ENCODE data around the gene SLC17A2. TPM values are rescaled to one million over a fixed set of nuclear protein-coding genes. Genes with fewer than 3 reads are reported as not detected.

Gene SLC17A2
- total and polyA plus RNA-seq, 2 of the 13 experiments (the other 11 are each of a cell fraction or from before 2014, with no cell fraction given) = 11.2 to 32.4 TPM

DNA sequence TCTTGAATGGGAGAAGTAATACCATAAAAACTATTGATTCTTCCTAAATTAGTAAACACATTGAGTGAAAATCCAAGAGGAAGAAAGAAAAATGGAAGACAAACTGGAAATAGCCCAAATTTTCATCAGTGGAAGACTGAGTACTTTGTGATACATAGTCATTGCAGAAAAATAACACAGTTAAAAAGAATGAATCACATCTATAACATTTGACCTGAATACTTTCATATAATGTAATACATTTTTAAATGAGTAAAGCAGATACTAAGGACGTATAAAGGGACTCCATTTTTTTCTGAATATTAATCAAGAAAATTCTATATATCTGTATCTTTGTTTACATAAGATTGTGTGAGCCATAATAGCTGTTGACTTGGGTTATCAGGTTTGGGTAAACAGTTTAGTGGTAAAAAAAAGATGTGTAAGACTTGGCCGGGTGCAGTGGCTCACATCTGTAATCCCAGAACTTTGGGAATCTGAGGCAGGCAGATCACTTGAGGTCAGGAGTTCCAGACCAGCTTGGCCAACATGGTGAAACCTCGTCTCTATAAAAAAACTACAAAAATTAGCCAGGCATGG lies 4.3 kb upstream of the SLC17A2 start:
- no peak for ATAC-seq
- WGBS (ENCODE audit: low lambda C conversion rate) = 75% methylated on average over 3 of the region's 3 CpGs

More for the DNA sequence above, 4.3 kb upstream of the SLC17A2 start:
- Histone ChIP-seq H3K36me3 (replicated peaks in 1 of 2; ENCODE audit: control insufficient read depth in 1 of 2, insufficient read depth in 2 of 2, low read length in 2 of 2) (no peaks in the 10 kb centered on the region), H3K79me2 (ENCODE audit: insufficient read depth, low read length) (no peaks in the 10 kb centered on the region), H2AFZ (ENCODE audit: low read length) (no peak overlapping the region), H3K4me2 (ENCODE audit: low read depth, low read length) (no peak overlapping the region), H3K27ac (ENCODE audit: extremely low read length, insufficient read depth, low read length) (no peak overlapping the region), H3K4me1 (ENCODE audit: insufficient read depth, low read length) (peaks cover 63% of the 10 kb centered on the region), H3K4me3 (replicated peaks in 1 of 3; ENCODE audit: insufficient read depth in 1 of 3, low read depth in 2 of 3, low read length in 3 of 3) (no peak overlapping the region), H3K9me3 (ENCODE audit: low read length) (no peaks in the 10 kb centered on the region), H3K27me3 (ENCODE audit: control insufficient read depth in 1 of 2, insufficient read depth in 2 of 2, low read length in 2 of 2) (no peaks in the 10 kb centered on the region), H4K20me1 (ENCODE audit: insufficient read depth, low read length) (no peaks in the 10 kb centered on the region), H3K9ac (ENCODE audit: insufficient read depth, low read depth, low read length) (no peak overlapping the region)
- in situ Hi-C loops (cut with HindIII; ENCODE audit: extremely low pct_ligation_motif_present, low pct_unique_long_range_greater_than_20kb) = loop anchor here (5.0 kb wide), 1 partner anchor 38 kb away; no protein-coding TSS in a partner anchor
- TF ChIP-seq MAF1 (CRISPR knock-in tag; IDR thresholded peaks at IDR 0.05; ENCODE audit: borderline replicate concordance) (no peak), ELF4 (CRISPR knock-in tag; IDR thresholded peaks at IDR 0.05; ENCODE audit: borderline replicate concordance) (no peak), ZZZ3 (CRISPR knock-in tag; IDR thresholded peaks at IDR 0.05; ENCODE audit: borderline replicate concordance) (no peak), ZNF577 (CRISPR knock-in tag; IDR thresholded peaks at IDR 0.05; ENCODE audit: borderline replicate concordance, low read depth) (no peak), ZNF460 (CRISPR knock-in tag; IDR thresholded peaks at IDR 0.05; ENCODE audit: borderline replicate concordance) (peak; percentile 23; the same call in 1 of the 2 replicates), FOXA1 (IDR thresholded peaks at IDR 0.05) (peak; percentile 61; the same call in 1 of the 2 replicates), FOXA1 (CRISPR knock-in tag; IDR thresholded peaks at IDR 0.05) (no peak), ARNT2 (CRISPR knock-in tag; IDR thresholded peaks at IDR 0.05; ENCODE audit: low read depth) (no peak), ZNF7 (CRISPR knock-in tag; IDR thresholded peaks at IDR 0.05) (no peak), HDAC2 (CRISPR knock-in tag; IDR thresholded peaks at IDR 0.05) (no peak), ZNF660 (CRISPR knock-in tag; IDR thresholded peaks at IDR 0.05; ENCODE audit: borderline replicate concordance, low read depth) (no peak), GPBP1L1 (CRISPR knock-in tag; IDR thresholded peaks at IDR 0.05) (no peak), CREBL2 (CRISPR knock-in tag; IDR thresholded peaks at IDR 0.05; ENCODE audit: borderline replicate concordance) (no peak)
- TF ChIP-seq, protein P1, sequence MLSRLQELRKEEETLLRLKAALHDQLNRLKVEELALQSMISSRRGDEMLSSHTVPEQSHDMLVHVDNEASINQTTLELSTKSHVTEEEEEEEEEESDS (CRISPR knock-in tag; IDR thresholded peaks at IDR 0.05; ENCODE audit: borderline replicate concordance) = no peak
- ChIA-PET CTCF (ENCODE audit: low intra/inter-chr PET ratio, low total read pairs) (no interaction called here), POLR2A (no interaction called here)
- no peak for FAIRE-seq
- BruUV-seq (replicated peaks) = no TSS peak
- intact Hi-C loops (cut with micrococcal nuclease; ENCODE audit: unreplicated experiment) = no loop called here
- no peak for DNase-seq (ENCODE audit: low spot score)
